ENCODE results near the gene EXOSC3.

Gene EXOSC3

DNA sequence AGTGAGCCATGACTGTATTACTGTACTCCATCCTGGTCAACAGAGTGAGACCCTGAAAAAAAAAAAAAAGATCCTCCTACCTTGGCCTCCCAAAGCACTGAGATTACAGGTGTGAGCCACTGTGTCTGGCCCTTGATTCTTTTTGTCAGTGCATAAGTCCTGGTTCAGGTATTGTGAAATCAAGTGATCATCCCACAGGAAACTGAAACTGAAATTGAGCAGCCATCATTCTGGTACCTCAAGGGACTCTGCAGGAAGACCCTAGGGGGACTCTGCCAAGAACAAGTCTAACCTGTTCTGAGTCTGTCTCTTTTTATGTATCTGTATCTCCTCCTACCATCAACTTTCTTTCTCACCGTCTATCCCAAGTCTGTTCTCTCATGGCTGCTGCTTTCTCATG, 13.8 kb upstream of the EXOSC3 start:
- no peaks in the 10 kb centered on the region for H3K36me3 ChIP-seq (ENCODE audit: control insufficient read depth, insufficient read depth, low read length)
- no peaks in the 10 kb centered on the region for H3K27me3 ChIP-seq (replicated peaks; ENCODE audit: control insufficient read depth, insufficient read depth, low read length)
- no peak overlapping the region for H3K4me3 ChIP-seq (replicated peaks; ENCODE audit: low read depth, low read length)
- DNase-seq (ENCODE audit: extremely low read depth, insufficient read length) = no peak
- TF ChIP-seq, protein P1, sequence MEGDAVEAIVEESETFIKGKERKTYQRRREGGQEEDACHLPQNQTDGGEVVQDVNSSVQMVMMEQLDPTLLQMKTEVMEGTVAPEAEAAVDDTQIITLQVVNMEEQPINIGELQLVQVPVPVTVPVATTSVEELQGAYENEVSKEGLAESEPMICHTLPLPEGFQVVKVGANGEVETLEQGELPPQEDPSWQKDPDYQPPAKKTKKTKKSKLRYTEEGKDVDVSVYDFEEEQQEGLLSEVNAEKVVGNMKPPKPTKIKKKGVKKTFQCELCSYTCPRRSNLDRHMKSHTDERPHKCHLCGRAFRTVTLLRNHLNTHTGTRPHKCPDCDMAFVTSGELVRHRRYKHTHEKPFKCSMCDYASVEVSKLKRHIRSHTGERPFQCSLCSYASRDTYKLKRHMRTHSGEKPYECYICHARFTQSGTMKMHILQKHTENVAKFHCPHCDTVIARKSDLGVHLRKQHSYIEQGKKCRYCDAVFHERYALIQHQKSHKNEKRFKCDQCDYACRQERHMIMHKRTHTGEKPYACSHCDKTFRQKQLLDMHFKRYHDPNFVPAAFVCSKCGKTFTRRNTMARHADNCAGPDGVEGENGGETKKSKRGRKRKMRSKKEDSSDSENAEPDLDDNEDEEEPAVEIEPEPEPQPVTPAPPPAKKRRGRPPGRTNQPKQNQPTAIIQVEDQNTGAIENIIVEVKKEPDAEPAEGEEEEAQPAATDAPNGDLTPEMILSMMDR (IDR thresholded peaks at IDR 0.05; ENCODE audit: insufficient read depth, low read length, poor library complexity, severe bottlenecking) = no peak

DNA sequence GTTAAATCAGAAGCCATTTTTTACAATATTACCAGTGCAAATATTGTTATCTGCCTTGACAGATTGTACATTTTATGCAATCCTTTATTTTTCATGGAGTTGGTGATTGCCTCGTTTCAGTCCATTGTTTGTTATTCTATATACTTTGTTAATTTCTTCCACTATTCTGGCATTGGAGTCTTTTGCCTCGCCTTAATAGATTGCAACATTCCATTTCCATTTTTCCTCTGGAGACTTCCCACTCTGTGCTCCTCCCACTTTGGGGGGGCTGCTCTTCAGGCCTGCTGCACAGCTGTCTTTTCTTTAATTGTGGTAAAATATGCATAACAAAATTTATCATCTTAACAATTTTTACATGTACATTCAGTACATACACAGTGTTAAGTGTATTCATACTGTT, 11.4 kb upstream of the EXOSC3 start:
- H3K36me3 ChIP-seq (ENCODE audit: control insufficient read depth, insufficient read depth, low read length) = no peaks in the 10 kb centered on the region
- H3K27me3 ChIP-seq (replicated peaks; ENCODE audit: control insufficient read depth, insufficient read depth, low read length) = no peaks in the 10 kb centered on the region
- H3K4me3 ChIP-seq (replicated peaks; ENCODE audit: low read depth, low read length) = no peak overlapping the region
- TF ChIP-seq, protein P1 (IDR thresholded peaks at IDR 0.05; ENCODE audit: insufficient read depth, low read length, poor library complexity, severe bottlenecking) = no peak
- no peak for DNase-seq (ENCODE audit: extremely low read depth, insufficient read length)

DNA sequence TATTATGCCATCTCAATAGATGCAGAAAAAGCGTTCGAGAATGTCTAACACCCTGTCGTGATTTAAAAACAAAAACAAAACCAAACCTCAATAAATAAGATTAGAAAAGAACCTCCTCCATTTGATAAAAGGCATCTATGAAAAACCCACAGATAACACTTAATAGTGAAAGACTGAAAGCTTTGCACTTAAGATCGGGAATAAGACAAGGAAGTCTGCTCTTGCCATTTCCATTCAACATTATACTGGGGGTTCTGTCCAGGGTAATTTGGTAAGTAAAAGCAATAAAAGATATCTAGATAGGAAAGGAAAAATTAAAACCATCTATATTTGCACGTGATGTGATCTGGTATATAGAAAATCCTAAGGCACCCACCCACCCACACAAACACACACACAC, 7.3 kb upstream of the EXOSC3 start:
- no peak for DNase-seq (ENCODE audit: extremely low read depth, insufficient read length)
- no peak overlapping the region for H3K4me3 ChIP-seq (replicated peaks; ENCODE audit: low read depth, low read length)
- H3K27me3 ChIP-seq (replicated peaks; ENCODE audit: control insufficient read depth, insufficient read depth, low read length) = no peaks in the 10 kb centered on the region

DNA sequence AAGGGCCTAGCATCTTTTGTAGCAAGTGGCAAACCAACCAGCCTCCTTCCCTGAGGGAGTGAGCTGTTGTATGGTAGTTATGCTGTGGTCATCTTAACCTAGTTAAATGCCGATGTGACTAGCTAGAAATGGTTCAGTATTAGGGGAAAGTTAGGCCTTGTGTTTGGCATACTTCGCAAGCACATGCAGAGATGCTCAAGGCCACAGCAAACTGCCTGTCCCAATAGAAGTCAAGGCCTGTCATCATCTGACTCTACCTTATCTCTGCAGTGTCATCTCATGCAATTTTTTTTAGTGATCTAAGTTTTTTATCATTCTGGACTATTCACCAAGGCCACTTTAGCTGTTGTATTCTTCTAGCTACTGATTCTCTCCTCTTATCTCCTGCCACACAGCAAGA, 5.2 kb upstream of the EXOSC3 start:
- DNase-seq (ENCODE audit: extremely low read depth, insufficient read length) = no peak
- Histone ChIP-seq H3K4me3 (replicated peaks; ENCODE audit: low read depth, low read length) (no peak overlapping the region), H3K27me3 (replicated peaks; ENCODE audit: control insufficient read depth, insufficient read depth, low read length) (no peaks in the 10 kb centered on the region), H3K36me3 (ENCODE audit: control insufficient read depth, insufficient read depth, low read length) (no peaks in the 10 kb centered on the region)
- TF ChIP-seq, protein P1 (IDR thresholded peaks at IDR 0.05; ENCODE audit: insufficient read depth, low read length, poor library complexity, severe bottlenecking) = no peak

More for the DNA sequence above, 7.3 kb upstream of the EXOSC3 start:
- H3K36me3 ChIP-seq (ENCODE audit: control insufficient read depth, insufficient read depth, low read length) = no peaks in the 10 kb centered on the region
- TF ChIP-seq, protein P1 (IDR thresholded peaks at IDR 0.05; ENCODE audit: insufficient read depth, low read length, poor library complexity, severe bottlenecking) = no peak

DNA sequence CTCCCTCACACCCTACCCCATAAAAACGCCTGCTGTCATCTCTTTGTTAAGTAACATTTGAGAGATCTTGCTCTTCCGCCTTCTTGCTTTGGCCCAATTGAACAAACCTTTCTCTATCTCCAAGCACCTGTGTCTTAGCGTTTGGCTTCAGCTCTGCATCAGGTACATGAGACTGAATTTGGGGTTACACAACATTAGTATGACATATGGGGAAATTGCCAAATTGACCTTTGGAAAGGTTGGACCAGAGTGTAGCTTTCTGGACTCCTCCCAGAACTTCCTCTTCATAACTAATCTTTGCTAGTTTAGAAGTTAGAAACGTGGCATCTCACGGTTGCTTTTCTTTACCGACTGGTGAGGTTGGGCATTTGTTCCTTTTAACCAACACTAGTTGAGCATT, 3.5 kb upstream of the EXOSC3 start:
- H3K4me3 ChIP-seq (replicated peaks; ENCODE audit: low read depth, low read length) = no peak overlapping the region
- TF ChIP-seq, protein P1 (IDR thresholded peaks at IDR 0.05; ENCODE audit: insufficient read depth, low read length, poor library complexity, severe bottlenecking) = no peak
- no peak for DNase-seq (ENCODE audit: extremely low read depth, insufficient read length)
- peaks cover under 1% of the 10 kb centered on the region; the same call in 1 of the 2 replicates for H3K36me3 ChIP-seq (ENCODE audit: control insufficient read depth, insufficient read depth, low read length)
- H3K27me3 ChIP-seq (replicated peaks; ENCODE audit: control insufficient read depth, insufficient read depth, low read length) = no peaks in the 10 kb centered on the region

DNA sequence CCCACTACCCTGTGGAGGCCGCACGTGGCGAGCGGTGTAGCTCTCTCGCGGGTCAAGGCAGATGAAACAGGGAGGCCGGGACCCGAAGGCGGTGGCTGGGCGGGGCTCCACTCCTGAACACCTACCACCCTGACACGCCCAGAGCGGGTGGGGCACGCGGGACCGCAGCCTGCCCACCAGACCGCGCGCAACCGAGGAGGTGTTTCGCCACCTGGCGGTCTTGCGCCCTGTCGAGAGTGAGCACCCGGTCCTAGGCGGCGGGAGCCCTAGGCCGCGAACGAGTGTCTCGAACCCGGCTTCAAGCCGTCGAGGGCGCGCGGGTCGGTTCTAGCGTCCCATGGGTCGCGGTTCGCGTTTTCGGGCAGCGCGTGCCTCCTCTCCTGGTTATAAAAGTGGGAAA, 2.2 kb upstream of the EXOSC3 start:
- H3K4me3 ChIP-seq (replicated peaks; ENCODE audit: low read depth, low read length) = no peak overlapping the region
- no peaks in the 10 kb centered on the region for H3K27me3 ChIP-seq (replicated peaks; ENCODE audit: control insufficient read depth, insufficient read depth, low read length)
- TF ChIP-seq, protein P1 (IDR thresholded peaks at IDR 0.05; ENCODE audit: insufficient read depth, low read length, poor library complexity, severe bottlenecking) = no peak
- peak; percentile 16 for DNase-seq (ENCODE audit: extremely low read depth, insufficient read length)
- H3K36me3 ChIP-seq (ENCODE audit: control insufficient read depth, insufficient read depth, low read length) = peaks cover 6% of the 10 kb centered on the region

Measured in GM06990 (cell line).